GM21737 (cell line): Measurements from ENCODE around the gene VPS13D.

Source experiments
- ATAC-seq: cut with Tn5 transposase; IDR thresholded peaks from one replicate; pipeline ENCODE4 v1.9.1; 2021; ENCODE audit warnings: mild to moderate bottlenecking, moderate library complexity; ENCODE audit not compliant: unreplicated experiment

The VPS13D gene

GRCh38 chr1:12397462-12398450 lies 167.9 kb downstream of the VPS13D start:
- ATAC-seq: no peak

GRCh38 chr1:12398479-12398878 lies 168.6 kb downstream of the VPS13D start:
- ATAC-seq: no peak

GRCh38 chr1:12400027-12400693 lies 170.3 kb downstream of the VPS13D start:
- no peak for ATAC-seq

DNA sequence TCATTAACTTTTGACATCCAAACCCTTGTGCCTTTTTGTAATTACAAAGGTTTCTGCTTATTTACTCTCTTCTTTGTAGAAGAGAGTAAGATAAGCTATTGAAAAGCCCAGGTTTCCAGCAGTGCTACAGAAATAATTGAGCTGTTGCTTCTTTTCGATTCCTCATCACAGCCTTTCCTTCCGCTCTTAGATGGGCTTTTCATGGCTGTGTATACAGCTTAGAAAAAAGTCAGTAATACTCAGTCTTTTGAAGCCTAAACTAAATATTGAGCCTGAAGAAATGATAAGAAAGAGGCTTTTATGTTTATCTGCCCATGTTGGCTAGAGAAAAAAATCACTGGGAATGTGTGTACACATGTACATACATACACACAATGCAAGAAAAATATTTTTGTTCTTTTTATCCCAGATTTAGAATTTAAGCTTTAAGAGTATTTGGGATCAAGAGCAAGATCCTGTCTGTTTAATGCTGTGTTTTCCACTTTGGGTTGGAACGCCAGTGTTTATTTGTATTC lies 172.4 kb downstream of the VPS13D start:
- no peak for ATAC-seq

DNA sequence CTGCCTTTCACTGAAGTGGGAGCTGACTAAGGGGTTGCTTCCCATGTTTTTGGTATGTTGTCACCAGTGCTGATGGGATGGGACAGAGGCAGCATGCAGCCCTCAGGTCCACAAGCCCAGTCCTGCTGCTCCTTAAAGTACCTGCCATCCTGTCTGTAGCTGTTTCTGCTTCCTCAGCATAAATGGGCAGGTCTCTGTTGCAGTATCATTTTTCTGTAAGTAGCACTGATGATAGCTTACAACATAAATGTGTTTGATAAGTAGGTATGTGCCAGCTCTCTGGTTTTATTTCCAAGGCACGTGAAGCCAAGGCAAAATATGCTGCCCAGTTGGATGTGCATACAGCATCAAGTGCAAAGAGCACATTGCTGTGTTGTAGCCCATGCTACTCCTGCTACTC lies 173.0 kb downstream of the VPS13D start:
- no peak for ATAC-seq

DNA sequence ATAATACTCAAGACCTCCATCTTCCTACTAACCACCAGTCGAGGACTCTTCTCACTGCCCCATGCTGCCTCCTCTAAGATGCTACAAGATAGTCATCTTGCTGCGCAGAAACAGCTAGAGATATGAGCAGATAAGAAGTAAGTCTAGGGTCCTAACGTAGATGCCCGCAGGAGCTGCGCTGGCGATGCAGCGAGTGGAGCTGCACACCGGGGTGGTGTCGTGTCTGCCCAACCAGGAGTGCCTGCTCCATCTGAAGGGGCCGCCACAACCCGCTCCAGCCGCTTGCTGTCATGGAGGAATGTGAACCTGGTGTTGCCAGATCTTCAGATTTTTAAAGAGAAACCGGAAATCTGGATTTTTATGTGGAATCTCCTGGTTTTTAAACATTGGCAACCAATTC lies 175.1 kb downstream of the VPS13D start:
- no peak for ATAC-seq

- ATAC-seq: no peak
These were observed 175.7 kb downstream of the VPS13D start for GRCh38 chr1:12405325-12406210.

GRCh38 chr1:12406211-12407021 lies 176.6 kb downstream of the VPS13D start:
- ATAC-seq: no peak

GRCh38 chr1:12407050-12407961 lies 177.5 kb downstream of the VPS13D start:
- no peak for ATAC-seq

DNA sequence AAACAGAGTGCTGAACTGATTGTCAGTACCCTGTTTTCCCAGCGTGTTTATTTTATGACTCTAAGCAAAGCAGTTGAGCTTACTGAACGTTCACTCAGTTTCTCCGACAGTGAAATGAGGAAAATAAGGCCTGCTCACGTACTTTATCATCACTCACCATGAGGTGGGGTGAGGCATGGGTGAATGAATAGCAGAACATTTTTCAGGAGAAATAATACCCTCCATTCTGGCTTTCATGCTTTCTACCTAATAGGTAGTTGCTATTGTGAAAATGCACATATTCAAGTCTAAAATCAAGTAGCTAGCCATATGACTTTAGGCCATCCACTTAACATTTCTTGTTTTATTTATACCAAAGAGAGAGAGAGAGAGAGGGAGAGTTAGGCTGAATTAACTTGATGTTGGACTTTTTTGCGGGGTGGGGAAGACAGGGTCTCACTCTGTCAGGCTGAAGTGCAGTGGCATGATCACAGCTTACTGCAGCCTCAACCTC lies 178.2 kb downstream of the VPS13D start:
- ATAC-seq: no peak

DNA sequence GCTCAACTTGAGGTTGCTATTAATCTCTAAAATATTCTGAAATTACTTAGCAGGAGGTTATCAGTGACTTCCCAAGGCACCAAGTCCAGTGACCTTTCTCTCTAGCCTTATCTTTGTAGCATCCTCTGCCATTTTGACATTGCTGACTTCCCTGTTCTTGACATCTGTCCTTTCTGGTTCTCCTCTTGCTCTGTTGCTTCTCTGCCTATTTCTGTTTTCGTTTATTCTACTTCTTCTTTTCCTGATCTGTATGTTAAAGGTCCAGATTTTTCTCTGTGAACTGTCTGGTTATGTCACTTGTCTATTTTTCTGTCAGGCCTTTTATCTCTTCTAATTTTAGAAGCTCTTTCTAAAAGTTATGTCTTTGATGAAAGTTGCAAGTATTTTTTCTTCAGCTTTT lies 178.8 kb downstream of the VPS13D start:
- ATAC-seq: no peak

GRCh38 chr1:12409681-12410080 lies 179.9 kb downstream of the VPS13D start:
- ATAC-seq: no peak

DNA sequence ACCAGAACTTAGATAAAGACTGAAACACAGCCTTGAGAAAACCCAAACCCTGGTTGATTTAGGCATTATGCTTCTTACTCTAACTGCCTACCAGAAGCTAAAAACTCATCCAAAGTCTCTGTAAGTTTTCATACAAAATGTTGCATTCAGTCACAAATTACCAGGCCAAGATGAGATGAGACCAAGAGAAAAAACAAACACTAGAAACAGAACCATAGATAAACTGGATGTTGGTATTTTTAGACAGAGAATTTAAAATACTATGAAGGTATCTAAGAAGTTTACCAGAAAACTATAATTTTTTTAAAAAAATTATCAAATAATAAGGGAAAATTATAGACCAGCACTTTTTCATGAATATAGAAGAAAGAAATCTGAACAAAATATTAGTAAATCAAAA lies 180.5 kb downstream of the VPS13D start:
- no peak for ATAC-seq

DNA sequence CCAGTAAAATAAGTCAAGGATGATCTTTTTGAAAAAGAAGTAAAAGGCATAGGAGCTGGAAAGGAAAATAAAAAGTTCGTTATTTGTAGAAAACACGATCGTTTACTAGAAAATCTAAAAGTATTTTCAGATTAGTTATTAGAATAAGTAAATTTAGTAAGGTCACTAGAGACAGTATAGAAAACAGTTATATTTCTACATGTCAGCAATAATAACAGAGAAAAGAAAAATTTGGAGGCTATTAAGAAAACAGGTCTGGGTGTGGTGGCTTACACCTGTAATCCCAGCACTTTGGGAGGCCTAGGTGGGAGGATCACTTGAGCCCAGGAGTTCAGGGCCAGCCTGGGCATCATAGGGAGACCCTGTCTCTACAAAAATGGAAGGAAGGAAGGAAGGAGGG lies 181.3 kb downstream of the VPS13D start:
- ATAC-seq: no peak

- ATAC-seq: no peak
These were observed 181.9 kb downstream of the VPS13D start for GRCh38 chr1:12411747-12412146.

GRCh38 chr1:12412439-12412838 lies 182.6 kb downstream of the VPS13D start:
- ATAC-seq: no peak

- no peak for ATAC-seq
These were observed 184.0 kb downstream of the VPS13D start for GRCh38 chr1:12413664-12414410.

DNA sequence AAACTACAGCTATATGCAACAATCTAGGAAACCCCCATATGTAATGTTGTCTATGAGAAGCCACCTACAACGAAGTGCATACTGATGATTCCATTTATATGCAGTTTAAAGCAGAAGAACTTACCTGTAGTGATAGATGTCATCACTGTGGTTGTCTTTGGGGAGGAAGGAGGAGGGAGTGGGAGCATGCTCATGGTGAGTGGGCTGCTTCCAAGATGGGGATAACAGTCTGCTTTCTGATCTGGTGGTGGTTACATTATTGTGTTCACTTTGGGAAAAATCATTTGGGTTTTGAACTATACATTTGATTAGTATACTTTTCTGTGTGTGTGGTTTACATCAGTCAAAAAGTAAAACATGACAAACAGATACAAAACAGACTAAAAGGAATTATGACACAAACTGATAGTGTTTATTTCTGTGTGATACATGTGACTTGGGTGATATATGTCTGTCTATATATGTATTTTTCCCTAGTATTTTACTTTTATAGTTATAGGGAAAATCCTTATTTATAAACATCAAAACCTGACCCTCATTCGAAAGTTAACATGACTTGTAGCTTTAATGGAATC lies 184.7 kb downstream of the VPS13D start:
- ATAC-seq: no peak
